ENCODE measurements around the gene TANC1.

The TANC1 gene

DNA sequence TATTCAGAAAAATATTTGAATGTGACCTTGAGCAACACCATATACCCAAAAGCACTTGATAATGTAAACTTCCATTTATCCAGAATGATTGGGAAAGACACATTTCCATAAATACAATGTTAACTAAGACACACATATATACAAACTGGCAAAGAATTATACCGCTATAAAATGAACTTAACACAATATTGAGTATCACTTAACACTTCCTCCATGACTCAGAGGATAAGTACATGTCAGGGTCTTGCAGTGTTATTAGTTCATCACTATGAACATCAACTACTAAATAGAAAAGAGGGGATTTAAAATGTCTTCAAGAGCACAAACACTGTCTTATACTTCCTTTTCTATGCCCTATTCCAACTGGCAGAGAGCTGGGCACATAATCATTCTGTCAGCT, 299.5 kb downstream of the TANC1 start:
- DNase-seq (ENCODE audit: low read depth), result no peak

GRCh38 chr2:159270744-159271379, 302.4 kb downstream of the TANC1 start:
- DNase-seq (ENCODE audit: low read depth), result no peak

- no peak for DNase-seq (ENCODE audit: low read depth)
These were observed 303.7 kb downstream of the TANC1 start for GRCh38 chr2:159272156-159272555.

GRCh38 chr2:159275111-159275510, 306.7 kb downstream of the TANC1 start:
- DNase-seq (ENCODE audit: low read depth), result no peak

DNA sequence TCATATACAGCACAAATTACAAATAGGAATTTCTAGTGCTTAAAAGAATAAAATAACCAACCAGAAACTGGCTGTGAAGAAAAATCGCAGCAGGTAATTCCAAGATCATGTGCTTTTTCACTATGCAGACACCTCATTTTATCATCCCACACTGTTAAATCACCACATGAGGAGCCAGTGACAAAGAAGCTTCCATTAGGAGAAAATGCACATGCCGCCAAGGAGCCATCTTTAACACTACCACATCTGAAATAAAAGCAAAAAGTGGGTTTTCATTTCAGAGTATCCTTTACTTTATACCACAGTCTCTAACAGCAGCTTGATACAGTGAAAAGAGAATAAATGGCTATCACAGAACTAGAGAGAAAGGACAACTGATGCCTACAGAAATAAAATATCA, 311.3 kb downstream of the TANC1 start:
- no peak for DNase-seq (ENCODE audit: low read depth)

DNA sequence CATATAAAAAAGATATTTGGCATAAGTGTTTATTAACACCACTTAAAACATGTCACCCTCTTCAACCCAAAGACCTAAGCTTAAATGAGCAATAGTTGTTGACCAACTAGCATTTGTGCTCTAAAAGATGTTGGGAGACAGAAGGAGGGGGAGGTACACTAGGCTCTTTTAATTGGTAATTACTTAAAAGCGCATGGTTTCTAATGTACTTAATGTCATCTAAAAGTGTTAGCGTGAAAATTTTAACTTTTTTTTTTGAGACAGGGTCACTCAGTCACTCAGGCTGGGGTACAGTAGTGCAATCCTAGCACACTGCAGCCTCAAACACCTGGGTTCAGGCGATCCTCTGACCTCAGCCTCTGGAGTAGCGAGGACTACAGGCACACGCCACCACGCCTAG, 312.6 kb downstream of the TANC1 start:
- DNase-seq (ENCODE audit: low read depth), result no peak

Data from T follicular helper cell (primary cell).